ENCODE measurements around the gene RPA3.

DNA sequence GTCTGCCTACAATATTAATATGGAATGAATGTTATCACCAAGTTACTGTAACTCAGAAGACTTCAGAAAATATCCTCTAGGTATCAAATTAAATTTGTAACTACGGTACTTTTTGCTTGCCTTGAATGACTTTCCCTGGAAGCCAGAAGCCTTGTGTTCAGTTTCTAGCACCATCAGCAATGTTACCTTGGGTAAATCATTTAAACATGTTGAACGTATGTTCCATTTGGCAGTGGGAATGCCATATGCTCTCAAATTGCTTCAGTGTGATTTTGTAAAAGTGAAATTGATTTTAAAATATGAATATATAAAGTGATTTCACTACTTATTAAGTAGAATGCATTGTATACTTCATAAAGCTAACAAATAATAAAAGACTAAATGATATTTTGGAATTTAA is 11.2 kb downstream of the RPA3 start:
- TF ChIP-seq, protein P1, sequence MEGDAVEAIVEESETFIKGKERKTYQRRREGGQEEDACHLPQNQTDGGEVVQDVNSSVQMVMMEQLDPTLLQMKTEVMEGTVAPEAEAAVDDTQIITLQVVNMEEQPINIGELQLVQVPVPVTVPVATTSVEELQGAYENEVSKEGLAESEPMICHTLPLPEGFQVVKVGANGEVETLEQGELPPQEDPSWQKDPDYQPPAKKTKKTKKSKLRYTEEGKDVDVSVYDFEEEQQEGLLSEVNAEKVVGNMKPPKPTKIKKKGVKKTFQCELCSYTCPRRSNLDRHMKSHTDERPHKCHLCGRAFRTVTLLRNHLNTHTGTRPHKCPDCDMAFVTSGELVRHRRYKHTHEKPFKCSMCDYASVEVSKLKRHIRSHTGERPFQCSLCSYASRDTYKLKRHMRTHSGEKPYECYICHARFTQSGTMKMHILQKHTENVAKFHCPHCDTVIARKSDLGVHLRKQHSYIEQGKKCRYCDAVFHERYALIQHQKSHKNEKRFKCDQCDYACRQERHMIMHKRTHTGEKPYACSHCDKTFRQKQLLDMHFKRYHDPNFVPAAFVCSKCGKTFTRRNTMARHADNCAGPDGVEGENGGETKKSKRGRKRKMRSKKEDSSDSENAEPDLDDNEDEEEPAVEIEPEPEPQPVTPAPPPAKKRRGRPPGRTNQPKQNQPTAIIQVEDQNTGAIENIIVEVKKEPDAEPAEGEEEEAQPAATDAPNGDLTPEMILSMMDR (IDR thresholded peaks at IDR 0.05; ENCODE audit: low read depth, low read length): no peak
- no peak for TF ChIP-seq EZH2phosphoT487 (IDR thresholded peaks at IDR 0.05; ENCODE audit: low read depth)

Data from OCI-LY3 (cell line).